Astrocyte of the spinal cord (primary cell): Measurements from ENCODE around the gene DHCR24.
"Not testable (repeated sequence)": the region's sequence is repeated elsewhere in the genome, so short reads cannot be mapped to it uniquely, and the experiment has no call there.

Experiments used
- DNase-seq: peaks from one replicate; pipeline ENCODE4 v3.0.0; 2011; ENCODE audit warnings: low read depth, low spot score
- H3K4me3 ChIP-seq: 2 replicates; pipeline ENCODE4 v1.5.1; 2011; ENCODE audit warnings: low read depth, mild to moderate bottlenecking, low read length, moderate library complexity
- CTCF ChIP-seq: IDR thresholded peaks from 2 replicates; pipeline ENCODE4 v1.5.1; 2012; ENCODE audit warnings: low read depth, mild to moderate bottlenecking, low read length, inconsistent platforms
- in situ Hi-C: cut with HindIII; loops from 2 replicates; pipeline ENCODE4 v1.10.0; 2017; ENCODE audit warnings: low sequenced_read_pairs

The DHCR24 gene

GRCh38 chr1:54884135-54884586 is 2.8 kb downstream of the DHCR24 start:
- in situ Hi-C loops, result no loop called here
- TF ChIP-seq CTCF, result no peak
- H3K4me3 ChIP-seq, result no peak overlapping the region
- no peak for DNase-seq

GRCh38 chr1:54883349-54884102 is 3.5 kb downstream of the DHCR24 start:
- H3K4me3 ChIP-seq, result no peak overlapping the region
- DNase-seq, result no peak
- in situ Hi-C loops, result no loop called here
- no peak for TF ChIP-seq CTCF

DNA sequence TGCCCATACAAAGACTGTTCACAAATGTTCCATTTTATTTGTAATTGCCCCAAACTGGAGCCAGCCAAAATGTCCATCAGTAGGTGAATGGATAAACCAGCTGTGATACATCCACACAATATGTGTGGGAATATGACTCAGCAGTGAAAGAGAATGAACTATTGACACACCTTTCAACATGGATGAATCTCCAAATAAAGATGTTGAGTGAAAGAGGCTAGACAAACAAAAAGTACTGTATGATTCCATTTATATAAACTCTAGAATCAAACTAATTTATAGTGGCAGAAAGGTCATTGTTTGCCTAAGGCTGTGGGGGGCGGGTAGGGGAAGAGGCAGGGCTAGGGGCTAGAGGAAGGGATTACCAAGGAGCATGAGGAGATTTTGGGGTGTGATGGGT is 4.5 kb downstream of the DHCR24 start:
- no peak overlapping the region for H3K4me3 ChIP-seq
- in situ Hi-C loops, result no loop called here
- no peak for TF ChIP-seq CTCF
- DNase-seq, result no peak

DNA sequence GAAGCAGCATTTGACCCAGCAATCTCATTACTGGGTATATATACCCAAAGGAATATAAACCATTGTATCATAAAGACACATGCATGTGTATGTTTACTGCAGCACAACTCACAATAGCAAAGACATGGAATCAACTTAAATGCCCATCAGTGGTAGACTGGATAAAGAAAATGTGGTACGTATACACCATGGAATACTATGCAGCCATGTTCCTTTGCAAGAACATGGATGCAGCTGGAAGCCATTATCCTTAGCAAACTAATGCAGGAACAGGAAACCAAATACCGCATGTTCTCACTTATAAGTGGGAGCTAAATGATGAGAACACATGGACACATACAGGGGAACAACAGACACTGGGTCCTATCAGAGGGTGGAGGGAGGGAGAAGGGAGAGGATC is 5.4 kb downstream of the DHCR24 start:
- DNase-seq, H3K4me3 ChIP-seq, in situ Hi-C loops: not testable (repeated sequence)

GRCh38 chr1:54879872-54880271 is 7.1 kb downstream of the DHCR24 start:
- no peak for DNase-seq
- no peak overlapping the region for H3K4me3 ChIP-seq
- TF ChIP-seq CTCF, result no peak
- in situ Hi-C loops, result no loop called here

GRCh38 chr1:54876814-54877213 is 10.2 kb downstream of the DHCR24 start:
- TF ChIP-seq CTCF, result no peak
- no peak for DNase-seq
- in situ Hi-C loops, result no loop called here
- no peak overlapping the region for H3K4me3 ChIP-seq

DNA sequence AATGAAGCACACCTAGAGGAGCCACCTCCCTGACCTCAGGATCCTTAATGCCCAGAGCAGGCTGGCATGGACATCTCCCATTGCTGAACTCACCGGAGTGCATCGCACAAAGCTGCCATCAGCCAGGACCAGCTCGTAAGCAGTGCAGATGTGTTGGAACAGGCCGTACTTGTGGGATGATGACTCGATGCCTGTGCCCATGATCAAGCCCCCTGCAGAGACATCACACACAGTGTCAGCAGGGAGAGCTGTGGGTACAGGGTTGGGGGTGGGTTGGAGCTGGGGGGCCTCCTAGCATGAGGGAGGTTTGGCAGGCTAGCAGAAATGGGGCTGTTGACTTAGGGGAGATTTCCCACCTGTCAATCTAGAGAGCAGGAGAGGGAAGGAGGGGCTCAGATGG is 12.0 kb downstream of the DHCR24 start:
- no peak overlapping the region for H3K4me3 ChIP-seq
- in situ Hi-C loops, result no loop called here
- TF ChIP-seq CTCF, result no peak
- DNase-seq, result no peak
